Activated CD8-positive, alpha-beta memory T cell treated with anti-CD3 and anti-CD28 coated beads, Interleukin-2, amount 10 ng/mL, durations not matched to agents 7 days and 5 days (primary cell): ENCODE results near the gene MEX3C. TPM values are rescaled to one million over a fixed set of nuclear protein-coding genes. Genes with fewer than 3 reads are reported as not detected.

Experiments used
- ATAC-seq: fragments of 150-1000 bp; cut with Tn5 transposase; one replicate; pipeline ENCODE4 v1.10.0; 2021; ENCODE audit warnings: moderate library complexity
- CTCF ChIA-PET: fragments of 350-600 bp; sonication (Branson Sonifier 250); formaldehyde crosslinking; loops from one replicate; lab custom pipeline; 2021; ENCODE audit warnings: antibody characterized with exemption; lab: Charles Lee
- DNase-seq: peaks from one replicate; pipeline ENCODE4 v3.0.0-alpha.2; 2020
- H3K27ac Mint-ChIP-seq: one replicate; pipeline ENCODE4 v1.8.0; 2021; ENCODE audit warnings: mild to moderate bottlenecking, mixed read lengths
- H3K27me3 Mint-ChIP-seq: one replicate; pipeline ENCODE4 v1.8.0; 2021; ENCODE audit warnings: mixed read lengths
- H3K36me3 Mint-ChIP-seq: one replicate; pipeline ENCODE4 v1.8.0; 2021; ENCODE audit warnings: mild to moderate bottlenecking, mixed read lengths
- H3K4me1 Mint-ChIP-seq: one replicate; pipeline ENCODE4 v1.8.0; 2021; ENCODE audit warnings: mixed read lengths
- H3K4me3 Mint-ChIP-seq: one replicate; pipeline ENCODE4 v1.8.0; 2021; ENCODE audit warnings: mild to moderate bottlenecking, moderate library complexity, mixed read lengths
- H3K9me3 Mint-ChIP-seq: one replicate; pipeline ENCODE4 v1.8.0; 2022; ENCODE audit warnings: low read depth, mixed read lengths
- total RNA-seq, 2 experiments: library from RNA; stranded (reverse); gene quantifications; one replicate each; pipeline ENCODE4 v1.2.3, GENCODE V29; 2021

MEX3C gene
- total RNA-seq, 2 experiments from 2014 or later, result 48.4 to 59.8 TPM

DNA sequence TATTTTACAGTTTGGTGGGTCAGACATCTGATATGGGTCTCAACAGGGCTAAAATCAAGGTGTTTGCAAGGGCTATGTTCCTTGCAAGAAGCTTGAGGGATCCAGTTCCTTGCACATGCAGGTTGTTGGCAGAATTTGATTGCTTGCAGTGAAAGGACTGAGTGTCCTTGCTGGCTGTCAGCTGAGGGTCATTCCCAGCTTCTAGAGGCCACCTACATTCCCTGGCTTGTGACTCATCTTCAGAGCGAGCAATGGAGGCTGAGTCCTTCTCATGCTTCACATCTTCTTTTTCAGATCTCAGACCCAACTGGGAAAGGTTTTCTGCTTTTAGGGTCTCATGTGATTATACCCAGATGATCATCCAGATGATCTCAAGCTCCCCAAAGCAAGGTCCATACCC, 12.4 kb downstream of the MEX3C start:
- no peak overlapping the region for H3K27ac Mint-ChIP-seq
- peaks cover 55% of the 10 kb centered on the region for H3K4me1 Mint-ChIP-seq
- CTCF ChIA-PET, result interaction anchor here (1.2 kb wide), 1 partner anchor 23 kb away, joined by 3 read pairs; no protein-coding TSS in a partner anchor

DNA sequence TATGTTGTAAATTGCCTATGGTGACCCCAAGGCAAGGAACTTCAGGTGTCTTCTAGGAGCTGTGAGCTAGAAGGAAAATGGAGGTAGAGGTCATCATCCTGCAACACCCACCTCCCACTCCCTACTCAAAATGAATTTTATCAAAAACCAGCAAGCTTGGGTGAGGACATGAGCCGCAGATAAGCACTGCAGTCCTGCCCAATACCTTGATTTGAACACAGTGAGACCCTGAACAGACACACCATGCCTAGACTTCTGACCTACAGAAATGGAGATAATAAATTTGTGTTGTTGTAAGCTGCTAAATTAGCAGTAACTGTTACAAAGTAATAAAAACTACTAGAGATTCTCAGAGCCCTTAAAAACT, 13.4 kb downstream of the MEX3C start:
- no peak overlapping the region for H3K4me3 Mint-ChIP-seq
- no peaks in the 10 kb centered on the region for H3K9me3 Mint-ChIP-seq
- H3K27me3 Mint-ChIP-seq, result no peaks in the 10 kb centered on the region
- no peak overlapping the region for H3K27ac Mint-ChIP-seq
- CTCF ChIA-PET, result interaction anchor here (1.2 to 1.8 kb wide), 3 partner anchors 11 to 22 kb away, joined by 3 to 6 read pairs (median 5); no protein-coding TSS in a partner anchor
- ATAC-seq (no peak), DNase-seq (no peak)
- peaks cover 55% of the 10 kb centered on the region for H3K4me1 Mint-ChIP-seq
- H3K36me3 Mint-ChIP-seq, result peaks cover 44% of the 10 kb centered on the region

More for the DNA sequence above, 12.4 kb downstream of the MEX3C start:
- Mint-ChIP-seq H3K4me3 (no peak overlapping the region), H3K9me3 (no peaks in the 10 kb centered on the region), H3K36me3 (peaks cover 46% of the 10 kb centered on the region), H3K27me3 (no peaks in the 10 kb centered on the region)
- ATAC-seq (no peak), DNase-seq (no peak)

DNA sequence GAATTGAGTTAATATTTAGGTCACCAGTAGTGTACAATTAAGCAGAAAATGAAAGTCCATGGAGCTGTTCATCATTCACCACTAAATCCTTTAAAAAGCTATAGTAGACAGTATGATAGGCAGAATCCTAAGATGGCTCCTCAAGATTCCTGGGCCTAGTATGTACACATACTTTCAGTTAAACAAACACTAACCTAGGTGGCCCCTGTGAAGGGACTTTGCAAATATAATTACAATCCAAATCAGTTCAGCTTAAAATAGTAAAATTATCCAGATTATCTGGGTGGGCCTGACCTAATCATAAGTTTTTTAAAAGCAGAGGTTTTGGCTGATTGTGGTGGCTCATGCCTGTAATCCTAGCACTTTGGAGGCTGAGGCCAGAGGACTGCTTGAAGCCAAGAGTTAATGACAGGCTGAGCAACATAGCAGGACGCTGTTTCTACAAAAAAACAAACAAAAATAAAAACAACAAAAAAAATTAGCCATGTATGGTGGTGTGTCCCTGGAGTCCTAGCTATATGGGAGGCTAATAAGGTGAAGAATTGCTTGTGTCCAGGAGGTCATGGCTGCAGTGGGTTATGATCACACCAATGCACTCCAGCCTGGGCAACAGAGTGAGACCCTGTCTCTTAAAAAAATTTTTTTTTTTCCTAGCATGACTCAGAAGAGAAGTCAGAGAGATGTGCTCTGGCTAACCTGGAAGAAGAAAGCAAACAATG, 13.9 kb downstream of the MEX3C start:
- ATAC-seq, result no peak
- peaks cover 44% of the 10 kb centered on the region for H3K36me3 Mint-ChIP-seq

DNA sequence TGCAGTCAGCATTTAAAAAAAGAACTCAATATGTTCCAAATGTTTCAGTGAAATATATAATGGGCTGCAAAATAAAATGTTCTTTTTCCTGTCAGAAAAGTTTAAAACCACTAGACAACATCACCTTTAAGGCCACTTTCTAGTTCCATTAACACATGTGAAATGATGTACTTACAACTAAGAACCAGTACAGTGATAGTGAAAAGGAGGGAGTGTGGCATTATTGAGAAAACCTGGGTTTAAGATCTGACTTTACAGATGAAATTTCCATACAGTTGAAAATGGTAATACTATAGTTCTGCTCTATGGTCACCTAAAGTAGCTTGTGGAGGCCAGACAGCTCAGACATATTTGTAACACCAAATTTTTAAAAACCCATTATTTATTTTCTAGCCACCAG, 14.7 kb downstream of the MEX3C start:
- DNase-seq (no peak), ATAC-seq (no peak)
- H3K9me3 Mint-ChIP-seq, result no peaks in the 10 kb centered on the region
- H3K4me3 Mint-ChIP-seq, result no peak overlapping the region
- CTCF ChIA-PET, result interaction anchor here (1.2 to 1.8 kb wide), 2 partner anchors 10 to 13 kb away, joined by 3 to 6 read pairs; no protein-coding TSS in a partner anchor
- peaks cover 47% of the 10 kb centered on the region for H3K36me3 Mint-ChIP-seq
- no peaks in the 10 kb centered on the region for H3K27me3 Mint-ChIP-seq
- peaks cover 51% of the 10 kb centered on the region for H3K4me1 Mint-ChIP-seq
- no peak overlapping the region for H3K27ac Mint-ChIP-seq

More for the DNA sequence above, 13.9 kb downstream of the MEX3C start:
- no peak for DNase-seq
- Mint-ChIP-seq H3K9me3 (no peaks in the 10 kb centered on the region), H3K27ac (no peak overlapping the region), H3K4me1 (peaks cover 51% of the 10 kb centered on the region), H3K4me3 (no peak overlapping the region), H3K27me3 (no peaks in the 10 kb centered on the region)
- CTCF ChIA-PET, result interaction anchor here (1.2 to 1.8 kb wide), 3 partner anchors 12 to 21 kb away, joined by 3 to 6 read pairs (median 5); no protein-coding TSS in a partner anchor

DNA sequence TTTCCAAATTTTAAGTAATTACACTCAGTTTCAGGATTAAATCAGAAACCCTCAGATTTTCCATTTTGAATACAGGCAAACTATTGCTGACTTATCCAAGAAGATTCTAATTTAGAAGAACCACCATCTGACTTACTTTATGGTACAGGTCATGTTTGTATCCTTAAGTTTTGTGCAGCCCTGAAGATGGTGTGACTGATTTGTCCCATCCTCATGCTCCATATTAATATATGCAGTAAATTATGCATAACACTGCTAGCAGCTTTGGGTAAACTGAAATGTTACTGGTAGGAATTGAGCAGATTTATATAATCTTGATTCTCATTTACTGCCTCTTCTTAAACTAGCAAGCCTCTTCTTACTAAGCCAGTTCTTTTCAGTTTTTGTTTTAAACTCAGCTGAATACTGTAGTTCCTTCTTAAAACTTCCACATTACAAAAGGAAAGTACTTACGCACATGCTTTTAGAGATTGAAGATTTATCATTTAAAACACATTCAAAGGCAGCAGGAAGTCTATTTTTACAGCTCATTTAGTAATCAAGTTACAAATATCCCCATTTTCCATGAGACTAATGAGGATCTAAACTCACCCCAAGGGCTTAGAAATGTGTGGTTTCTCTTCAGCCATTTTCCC, 25.7 kb downstream of the MEX3C start:
- H3K36me3 Mint-ChIP-seq, result peaks cover 26% of the 10 kb centered on the region
- peak overlapping the region; percentile 86 for H3K27ac Mint-ChIP-seq
- CTCF ChIA-PET, result interaction anchor here (1.1 to 1.8 kb wide), 5 partner anchors 10 to 61 kb away, joined by 3 to 4 read pairs (median 4); no protein-coding TSS in a partner anchor
- DNase-seq, result no peak
- peaks cover 59% of the 10 kb centered on the region for H3K4me1 Mint-ChIP-seq
- no peaks in the 10 kb centered on the region for H3K9me3 Mint-ChIP-seq
- H3K27me3 Mint-ChIP-seq, result no peaks in the 10 kb centered on the region
- H3K4me3 Mint-ChIP-seq, result no peak overlapping the region
- ATAC-seq, result no peak

DNA sequence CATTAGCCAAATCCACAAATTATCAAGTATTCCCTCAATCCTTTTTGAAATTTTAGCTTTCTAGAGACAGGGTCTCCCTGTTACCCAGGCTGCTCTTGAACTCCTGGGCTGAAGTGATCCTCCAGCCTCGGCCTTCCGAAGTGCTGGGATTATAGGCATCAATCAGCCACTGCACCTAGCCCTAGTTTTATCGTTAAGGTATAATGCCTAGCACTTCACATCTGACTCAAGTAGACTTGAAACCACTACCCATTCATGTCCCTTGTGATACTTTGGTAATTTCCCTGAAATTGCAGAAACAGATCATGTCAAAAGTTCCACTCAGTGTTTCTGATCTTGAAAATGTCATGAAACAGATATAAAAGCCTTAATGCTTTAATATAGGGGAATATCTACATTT, 26.3 kb downstream of the MEX3C start:
- H3K27me3 Mint-ChIP-seq, result no peaks in the 10 kb centered on the region
- H3K9me3 Mint-ChIP-seq, result no peaks in the 10 kb centered on the region
- peaks cover 20% of the 10 kb centered on the region for H3K36me3 Mint-ChIP-seq
- H3K4me3 Mint-ChIP-seq, result no peak overlapping the region
- no peak for DNase-seq
- H3K27ac Mint-ChIP-seq, result peak overlapping the region; percentile 86
- ATAC-seq, result peak; percentile 57
- CTCF ChIA-PET, result interaction anchor here (1.1 to 1.8 kb wide), 4 partner anchors 18 to 60 kb away, joined by 4 read pairs; no protein-coding TSS in a partner anchor
- H3K4me1 Mint-ChIP-seq, result peaks cover 59% of the 10 kb centered on the region

DNA sequence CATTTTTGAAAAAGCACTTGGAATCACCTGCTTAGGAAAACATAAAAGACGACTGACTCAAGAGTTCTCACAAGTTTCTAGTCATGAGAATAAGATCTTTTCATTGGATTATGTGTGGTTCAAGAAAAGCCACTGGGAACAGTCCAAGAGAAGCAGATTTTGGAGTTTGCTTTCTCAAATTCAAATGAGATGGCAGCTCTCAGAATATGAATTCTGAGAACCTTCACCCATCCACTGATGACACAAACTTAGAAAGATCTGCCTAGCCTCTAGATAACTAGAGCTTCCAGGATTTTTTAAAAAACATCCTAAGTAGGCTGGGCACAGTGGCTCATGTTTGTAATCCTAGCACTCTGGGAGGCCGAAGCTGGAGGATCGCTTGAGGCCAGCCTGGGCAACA, 26.8 kb downstream of the MEX3C start:
- Mint-ChIP-seq H3K36me3 (peaks cover 16% of the 10 kb centered on the region), H3K27me3 (no peaks in the 10 kb centered on the region), H3K4me1 (peaks cover 59% of the 10 kb centered on the region), H3K9me3 (no peaks in the 10 kb centered on the region), H3K4me3 (no peak overlapping the region), H3K27ac (peak overlapping the region; percentile 86)
- no peak for ATAC-seq
- CTCF ChIA-PET, result interaction anchor here (1.2 to 3.0 kb wide), 3 partner anchors 17 to 60 kb away, joined by 4 to 17 read pairs (median 4); no protein-coding TSS in a partner anchor
- DNase-seq, result no peak

DNA sequence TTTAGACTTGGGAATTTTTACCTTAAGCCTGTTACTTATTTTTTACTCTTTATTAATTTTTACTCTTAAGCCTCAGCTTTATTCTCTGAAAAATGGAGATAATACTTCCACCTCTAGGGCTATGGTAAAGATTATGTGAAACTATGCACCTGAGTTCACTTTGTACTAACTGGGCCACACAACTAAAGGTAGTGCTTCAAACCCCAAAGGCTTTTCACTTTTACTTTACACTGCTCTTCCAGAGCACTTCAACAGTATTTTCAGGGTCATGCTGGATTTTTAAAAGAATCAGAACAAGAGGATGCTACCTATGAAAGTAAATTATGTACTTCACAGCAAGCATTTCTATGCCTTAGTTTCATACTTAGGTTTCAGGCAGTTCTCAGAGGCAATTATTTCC, 27.8 kb downstream of the MEX3C start:
- H3K36me3 Mint-ChIP-seq, result peaks cover 12% of the 10 kb centered on the region
- H3K27me3 Mint-ChIP-seq, result no peaks in the 10 kb centered on the region
- H3K27ac Mint-ChIP-seq, result peak overlapping the region; percentile 86
- ATAC-seq (peak; percentile 31), DNase-seq (no peak)
- H3K4me1 Mint-ChIP-seq, result peaks cover 65% of the 10 kb centered on the region
- CTCF ChIA-PET, result interaction anchor here (1.2 to 3.0 kb wide), 2 partner anchors 14 to 17 kb away, joined by 5 to 17 read pairs; no protein-coding TSS in a partner anchor
- H3K9me3 Mint-ChIP-seq, result no peaks in the 10 kb centered on the region
- peak overlapping the region; percentile 42 for H3K4me3 Mint-ChIP-seq

DNA sequence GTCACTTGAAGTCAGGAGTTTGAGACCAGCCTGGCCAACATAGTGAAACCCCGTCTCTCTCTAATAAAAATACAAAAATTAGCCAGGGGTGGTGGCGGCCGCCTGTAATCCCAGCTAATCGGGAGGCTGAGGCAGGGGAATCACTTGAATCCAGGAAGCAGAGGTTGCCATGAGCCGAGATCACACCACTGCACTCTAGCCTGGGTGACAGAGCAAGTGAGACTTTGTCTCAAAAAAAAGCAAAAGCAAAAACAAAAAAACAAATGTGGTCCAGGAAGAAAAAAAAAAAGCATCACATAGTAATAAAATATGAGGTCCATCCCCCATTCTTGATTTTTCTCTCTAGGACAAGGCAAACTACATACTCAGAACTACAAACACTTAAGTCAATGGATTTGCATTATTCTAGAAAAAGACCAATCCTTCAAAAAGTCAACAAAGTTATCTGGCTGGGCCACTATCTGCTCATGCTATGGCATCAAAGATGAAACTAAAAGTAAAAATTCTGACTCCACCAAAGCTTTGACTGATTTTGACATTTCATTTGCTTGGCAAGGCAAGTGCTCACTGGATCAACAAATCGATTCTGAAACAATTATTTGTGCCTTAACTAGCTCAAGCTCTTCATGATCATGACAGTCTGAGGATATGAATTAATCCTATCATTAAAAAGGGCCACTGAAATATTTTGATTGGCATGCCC, 28.4 kb downstream of the MEX3C start:
- CTCF ChIA-PET, result interaction anchor here (1.2 to 3.0 kb wide), 4 partner anchors 8 to 16 kb away, joined by 3 to 17 read pairs (median 4); no protein-coding TSS in a partner anchor
- H3K9me3 Mint-ChIP-seq, result no peaks in the 10 kb centered on the region
- H3K27me3 Mint-ChIP-seq, result no peaks in the 10 kb centered on the region
- H3K27ac Mint-ChIP-seq, result peak overlapping the region; percentile 86
- peaks cover 9% of the 10 kb centered on the region for H3K36me3 Mint-ChIP-seq
- peaks cover 67% of the 10 kb centered on the region for H3K4me1 Mint-ChIP-seq
- peak; percentile 72 for ATAC-seq
- no peak for DNase-seq
- H3K4me3 Mint-ChIP-seq, result peak overlapping the region; percentile 42

DNA sequence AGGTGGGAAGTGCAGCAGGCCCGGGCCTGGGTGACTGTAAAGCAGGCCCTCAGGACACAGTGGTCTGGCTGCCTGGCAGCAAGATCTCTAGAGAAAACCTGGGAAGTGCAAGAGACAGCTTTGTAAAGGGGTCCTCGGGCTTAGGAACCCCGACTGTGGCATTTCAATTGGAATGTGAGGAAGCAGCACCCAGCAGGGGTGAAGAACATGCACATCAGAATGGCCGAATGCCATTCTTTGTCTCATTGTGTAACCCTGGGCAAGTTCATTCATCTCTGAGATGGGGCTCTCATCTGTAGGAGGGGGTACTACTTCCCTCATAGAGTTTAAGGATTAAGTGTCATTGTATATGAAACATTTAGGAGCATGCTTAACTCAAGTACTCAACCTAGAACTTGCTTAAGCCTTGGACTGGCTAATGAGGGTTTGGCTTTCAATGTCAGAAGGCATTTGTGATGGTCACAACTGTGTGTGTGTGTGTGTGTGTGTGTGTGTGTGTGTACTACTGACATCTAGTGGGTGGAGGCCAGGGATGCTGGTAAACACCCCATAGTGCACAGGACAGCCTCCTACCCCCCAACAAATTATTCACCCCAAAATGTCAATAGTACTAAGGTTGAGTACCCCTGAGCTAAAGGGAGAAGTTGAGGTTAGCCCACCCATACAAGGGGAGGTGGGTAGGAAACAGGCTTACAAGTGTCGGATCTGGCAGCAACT, 29.3 kb downstream of the MEX3C start:
- peak overlapping the region; percentile 86 for H3K27ac Mint-ChIP-seq
- no peak for ATAC-seq

DNA sequence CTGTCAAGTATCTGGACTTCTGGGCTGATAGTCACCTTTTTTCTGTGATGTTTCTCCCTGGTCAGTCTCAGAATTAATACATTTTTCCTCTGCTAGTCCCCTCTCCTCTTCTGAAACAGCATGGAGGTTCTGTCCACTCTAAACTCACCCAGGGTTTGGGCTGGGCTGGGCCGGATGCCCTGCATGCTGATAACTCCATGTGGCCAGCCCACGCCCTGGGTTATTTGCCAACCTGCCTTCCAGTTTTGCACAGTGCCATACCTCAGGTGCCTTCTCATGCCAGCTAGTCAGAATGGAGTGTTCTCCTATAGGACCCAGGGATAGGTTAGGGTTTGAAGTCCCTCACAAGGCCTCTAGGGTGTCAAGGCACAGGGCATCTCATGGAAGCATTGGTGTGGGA, 32.2 kb downstream of the MEX3C start:
- H3K27me3 Mint-ChIP-seq, result no peaks in the 10 kb centered on the region
- H3K4me1 Mint-ChIP-seq, result peaks cover 60% of the 10 kb centered on the region
- DNase-seq (no peak), ATAC-seq (no peak)
- no peak overlapping the region for H3K27ac Mint-ChIP-seq
- H3K36me3 Mint-ChIP-seq, result peaks cover 1% of the 10 kb centered on the region
- H3K4me3 Mint-ChIP-seq, result no peak overlapping the region
- no peaks in the 10 kb centered on the region for H3K9me3 Mint-ChIP-seq
- CTCF ChIA-PET, result no interaction called here

More for the DNA sequence above, 29.3 kb downstream of the MEX3C start:
- CTCF ChIA-PET, result interaction anchor here (1.2 to 3.0 kb wide), 3 partner anchors 9 to 15 kb away, joined by 3 to 17 read pairs (median 3); no protein-coding TSS in a partner anchor
- H3K4me1 Mint-ChIP-seq, result peaks cover 72% of the 10 kb centered on the region
- no peak for DNase-seq
- peaks cover 6% of the 10 kb centered on the region for H3K36me3 Mint-ChIP-seq
- H3K4me3 Mint-ChIP-seq, result no peak overlapping the region
- no peaks in the 10 kb centered on the region for H3K9me3 Mint-ChIP-seq
- no peaks in the 10 kb centered on the region for H3K27me3 Mint-ChIP-seq

DNA sequence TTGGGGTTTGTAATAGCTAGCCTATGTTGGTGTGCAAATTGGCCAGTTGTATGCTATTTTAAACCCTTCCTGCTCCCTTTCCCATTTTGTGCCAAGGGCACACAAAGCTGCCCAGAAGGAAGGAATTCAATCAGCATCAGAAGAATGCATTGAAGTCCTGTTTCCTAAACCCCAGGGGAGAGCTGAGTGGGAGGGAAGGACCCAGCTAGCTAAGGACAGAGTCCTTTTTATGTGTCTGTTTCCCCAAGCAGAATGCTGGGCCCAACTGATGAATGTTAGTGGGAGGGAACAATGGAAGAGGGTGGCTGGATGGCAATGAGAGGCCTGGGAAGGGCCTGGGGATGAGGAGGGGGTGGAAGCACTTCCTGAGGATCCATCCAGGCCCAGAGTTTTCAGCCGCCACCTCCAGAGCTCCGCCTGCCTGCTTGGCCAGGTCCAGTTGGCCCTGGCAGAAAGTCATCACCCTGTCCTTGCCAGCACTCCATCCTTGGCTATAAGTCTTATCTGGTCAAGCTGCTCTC, 32.7 kb downstream of the MEX3C start:
- DNase-seq, result no peak
- ATAC-seq, result no peak
- H3K27me3 Mint-ChIP-seq, result no peaks in the 10 kb centered on the region
- H3K9me3 Mint-ChIP-seq, result no peaks in the 10 kb centered on the region
- H3K27ac Mint-ChIP-seq, result no peak overlapping the region
- CTCF ChIA-PET, result interaction anchor here (1.3 kb wide), 1 partner anchor 10 kb away, joined by 5 read pairs; no protein-coding TSS in a partner anchor
- no peak overlapping the region for H3K4me3 Mint-ChIP-seq
- peaks cover 58% of the 10 kb centered on the region for H3K4me1 Mint-ChIP-seq
- peaks cover 1% of the 10 kb centered on the region for H3K36me3 Mint-ChIP-seq
